Upper lobe of left lung (tissue), 6 donors: Measurements from ENCODE around the gene GET3. TPM values are rescaled to one million over a fixed set of nuclear protein-coding genes. Genes with fewer than 3 reads are reported as not detected.

Experiments
- ATAC-seq, 2 donors: fragments of 200-7000 bp; cut with Tn5 transposase; one replicate each; pipeline ENCODE4 v1.9.1; 2022; ENCODE audit warnings: mild to moderate bottlenecking in 2 of 2, moderate library complexity in 2 of 2; ENCODE audit not compliant: low FRiP score in 2 of 2
- DNase-seq, 2 donors: peaks; one replicate each; pipeline ENCODE4 v3.0.0-alpha.2; 2019 to 2020
- H3K27ac ChIP-seq, 4 donors: fragments of 200-600 bp; sonication (generic); one replicate each; pipeline ENCODE4 v1.5.1; 2016 to 2019
- H3K27me3 ChIP-seq, 4 donors: fragments of 200-600 bp; sonication (generic); one replicate each; pipeline ENCODE4 v1.5.1; 2017 to 2019
- H3K36me3 ChIP-seq, 4 donors: fragments of 200-600 bp; sonication (generic); one replicate each; pipeline ENCODE4 v1.5.1; 2016 to 2019
- H3K4me1 ChIP-seq, 4 donors: fragments of 200-600 bp; sonication (generic); one replicate each; pipeline ENCODE4 v1.5.1; 2018 to 2019
- H3K4me3 ChIP-seq, 4 donors: fragments of 200-600 bp; sonication (generic); one replicate each; pipeline ENCODE4 v1.5.1; 2017 to 2019; ENCODE audit warnings: mild to moderate bottlenecking in 2 of 4, moderate library complexity in 1 of 4
- H3K9me3 ChIP-seq, 4 donors: fragments of 200-600 bp; sonication (generic); one replicate each; pipeline ENCODE4 v1.5.1; 2018 to 2019
- EP300 ChIP-seq, 4 donors: sonication (generic); formaldehyde crosslinking; IDR thresholded peaks; one replicate each; pipeline ENCODE4 v1.5.1; 2017; ENCODE audit warnings: antibody characterized with exemption in 4 of 4, control low read depth in 2 of 4
- POLR2A ChIP-seq, 4 donors: fragments of 450-650 bp; IDR thresholded peaks; one replicate each; pipeline ENCODE4 v1.5.1; 2016 to 2017; ENCODE audit warnings: antibody characterized with exemption in 4 of 4, mild to moderate bottlenecking in 2 of 4
- POLR2AphosphoS5 ChIP-seq, 2 donors: sonication (generic); formaldehyde crosslinking; IDR thresholded peaks; one replicate each; pipeline ENCODE4 v1.5.1; 2017; ENCODE audit warnings: antibody characterized with exemption in 2 of 2
- WGBS, 2 donors: methylation state at CpG; one replicate each; pipeline ENCODE4 v1.1.5; 2017 to 2018; 5-methylcytosine and 5-hydroxymethylcytosine counted together
- total RNA-seq, 6 donors: library from RNA; depleted of rRNA in 4 of 6; stranded (reverse); fragments of >200 nt in 4 of 6; gene quantifications; one replicate each; pipeline versions ENCODE4 v1.1.0 to v1.2.1, GENCODE V29; 2016 to 2021
- TF ChIP-seq, protein P1 (sequence below), 6 experiments: fragments of 450-650 bp in 4 of 6; fragments of 200-600 bp in 2 of 6; sonication (generic) in 2 of 6; IDR thresholded peaks; one replicate each; pipeline ENCODE4 v1.5.1; 2016 to 2019; ENCODE audit warnings: antibody characterized with exemption in 6 of 6
- donor health status: DM: no; HTN: no; CAD: no; lungs with moderate emphysema.
- donor health status: DM: no; HTN: yes; CAD: no; lungs with severe emphysema.

GET3 gene
- total RNA-seq, 6 donors from 2014 or later, result 14.7 to 71.7 (median 49.8) TPM

DNA sequence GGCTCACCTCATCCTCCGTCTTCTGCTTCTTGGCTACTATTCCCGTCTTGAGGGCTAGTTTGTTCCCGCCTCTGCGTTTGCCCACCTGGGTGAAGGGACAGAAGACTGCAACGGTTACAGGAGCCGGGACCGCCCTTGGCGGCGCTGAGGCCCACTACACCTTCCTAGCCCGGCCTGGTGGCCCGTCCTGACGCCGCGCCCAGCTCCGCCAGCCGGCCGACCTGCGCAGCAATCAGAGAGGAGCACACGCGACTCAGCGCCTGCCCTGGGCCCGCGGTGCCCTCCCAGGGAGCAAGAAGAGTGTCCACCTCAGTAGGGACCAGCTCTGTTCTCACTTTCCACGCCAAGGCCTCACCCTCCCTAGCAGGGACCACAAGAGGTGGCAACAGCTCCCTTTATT is 6.0 kb upstream of the GET3 start:
- no peak for ATAC-seq
- Histone ChIP-seq H3K27ac (no peak overlapping the region), H3K4me3 (no peak overlapping the region), H3K27me3 (no peaks in the 10 kb centered on the region), H3K4me1 (peaks cover 22 to 45% (median 27%) of the 10 kb centered on the region in 4 donors), H3K9me3 (no peaks in the 10 kb centered on the region), H3K36me3 (peaks cover 9 to 42% (median 39%) of the 10 kb centered on the region in 4 donors)
- 91 to 95% methylated on average over 18 to 24 of the region's 24 CpGs for WGBS, 2 donors
- TF ChIP-seq EP300 (IDR thresholded peaks at IDR 0.05), result no peak
- TF ChIP-seq POLR2A (IDR thresholded peaks at IDR 0.05), result no peak
- TF ChIP-seq, protein P1, sequence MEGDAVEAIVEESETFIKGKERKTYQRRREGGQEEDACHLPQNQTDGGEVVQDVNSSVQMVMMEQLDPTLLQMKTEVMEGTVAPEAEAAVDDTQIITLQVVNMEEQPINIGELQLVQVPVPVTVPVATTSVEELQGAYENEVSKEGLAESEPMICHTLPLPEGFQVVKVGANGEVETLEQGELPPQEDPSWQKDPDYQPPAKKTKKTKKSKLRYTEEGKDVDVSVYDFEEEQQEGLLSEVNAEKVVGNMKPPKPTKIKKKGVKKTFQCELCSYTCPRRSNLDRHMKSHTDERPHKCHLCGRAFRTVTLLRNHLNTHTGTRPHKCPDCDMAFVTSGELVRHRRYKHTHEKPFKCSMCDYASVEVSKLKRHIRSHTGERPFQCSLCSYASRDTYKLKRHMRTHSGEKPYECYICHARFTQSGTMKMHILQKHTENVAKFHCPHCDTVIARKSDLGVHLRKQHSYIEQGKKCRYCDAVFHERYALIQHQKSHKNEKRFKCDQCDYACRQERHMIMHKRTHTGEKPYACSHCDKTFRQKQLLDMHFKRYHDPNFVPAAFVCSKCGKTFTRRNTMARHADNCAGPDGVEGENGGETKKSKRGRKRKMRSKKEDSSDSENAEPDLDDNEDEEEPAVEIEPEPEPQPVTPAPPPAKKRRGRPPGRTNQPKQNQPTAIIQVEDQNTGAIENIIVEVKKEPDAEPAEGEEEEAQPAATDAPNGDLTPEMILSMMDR (IDR thresholded peaks at IDR 0.05), result no peak
- no peak for TF ChIP-seq POLR2AphosphoS5 (IDR thresholded peaks at IDR 0.05)
- DNase-seq, result peak in 1 of 2 donors; percentile 80

DNA sequence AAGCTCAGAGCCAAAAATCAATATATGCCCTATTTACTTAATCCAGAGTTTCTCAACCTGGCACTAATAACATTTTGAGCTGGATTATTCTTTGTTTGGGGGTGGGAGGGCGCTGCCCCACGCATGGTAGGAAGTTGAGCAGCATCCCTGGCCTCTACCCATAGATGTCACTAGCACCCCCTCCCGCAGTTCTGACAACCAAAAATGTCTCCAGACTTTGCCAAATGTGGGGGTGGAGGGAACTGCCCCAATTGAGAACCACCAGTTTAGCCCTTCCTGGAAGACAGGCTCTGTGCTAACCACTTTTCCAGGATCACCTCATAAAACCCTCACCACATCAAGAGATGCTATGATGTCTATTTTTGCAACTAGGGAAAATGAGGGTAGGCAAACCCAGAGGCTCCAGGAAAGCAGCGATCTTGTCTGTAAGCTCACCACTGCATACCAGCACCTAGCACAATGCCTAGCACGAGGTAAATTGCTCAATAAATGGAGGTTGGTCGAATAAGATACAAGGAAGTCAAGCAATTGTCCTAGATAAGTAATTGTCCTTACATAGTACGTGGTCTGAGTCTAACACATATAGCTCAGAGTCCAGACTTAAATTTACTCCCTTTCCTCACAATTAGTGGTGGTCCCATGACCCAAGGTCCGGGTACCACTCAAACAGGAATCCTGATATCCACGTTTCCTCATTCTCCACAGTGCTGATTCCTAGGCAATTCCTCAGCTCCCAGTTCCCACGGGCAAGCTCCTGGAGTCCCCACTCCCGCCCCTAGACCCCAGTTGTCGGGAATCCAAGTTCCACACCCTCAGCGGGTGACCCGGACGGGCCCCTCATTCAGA is 3.7 kb upstream of the GET3 start:
- peak in 1 of 2 donors; percentile 12 for TF ChIP-seq POLR2AphosphoS5 (IDR thresholded peaks at IDR 0.05)
- TF ChIP-seq EP300 (IDR thresholded peaks at IDR 0.05), result no peak
- TF ChIP-seq POLR2A (IDR thresholded peaks at IDR 0.05), result no peak
- TF ChIP-seq, protein P1 (IDR thresholded peaks at IDR 0.05), result no peak
- 1 to 2% methylated on average over 13 to 15 of the region's 15 CpGs for WGBS, 2 donors
- no peak for ATAC-seq

DNA sequence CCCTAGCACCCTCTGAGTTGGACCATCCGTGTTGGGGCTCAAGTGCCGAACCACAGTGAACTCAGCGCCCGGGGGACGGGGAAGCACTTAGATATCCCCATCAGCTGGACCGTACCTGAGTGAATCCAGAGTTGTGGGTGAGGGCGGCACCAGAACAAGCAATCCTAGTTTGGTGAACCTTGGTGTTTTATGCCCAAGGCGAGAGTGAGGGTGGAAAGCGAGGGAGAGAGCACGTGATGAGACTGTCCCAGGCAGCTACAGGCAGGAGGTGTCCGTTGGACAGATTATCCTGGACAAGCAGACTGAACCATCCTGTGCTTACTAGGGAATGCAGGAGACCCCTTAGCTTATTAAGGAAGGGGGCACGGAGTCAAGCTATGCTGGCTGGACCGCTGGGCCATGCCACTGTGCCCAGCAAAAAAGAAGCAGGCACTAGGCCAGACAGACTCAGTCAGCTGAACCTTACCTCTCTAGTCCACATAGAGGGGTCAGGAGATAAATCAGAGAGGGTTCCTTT is 596 bp downstream of the GET3 start:
- no peak for TF ChIP-seq POLR2A (IDR thresholded peaks at IDR 0.05)
- TF ChIP-seq, protein P1 (IDR thresholded peaks at IDR 0.05), result no peak
- no peak for TF ChIP-seq EP300 (IDR thresholded peaks at IDR 0.05)
- TF ChIP-seq POLR2AphosphoS5 (IDR thresholded peaks at IDR 0.05), result no peak
- DNase-seq, result no peak
- ATAC-seq, result no peak
- peak overlapping the region; percentile 84 to 92 (median 90) for H3K27ac ChIP-seq
- 17 to 21% methylated on average over 8 to 13 of the region's 13 CpGs for WGBS, 2 donors
- no peaks in the 10 kb centered on the region for H3K27me3 ChIP-seq
- H3K4me3 ChIP-seq, result peak overlapping the region; percentile 80 to 99 (median 94)
- peaks cover 24 to 37% (median 32%) of the 10 kb centered on the region in 4 donors for H3K4me1 ChIP-seq
- no peaks in the 10 kb centered on the region for H3K9me3 ChIP-seq
- peaks cover 0 to 41% (median 34%) of the 10 kb centered on the region in 4 donors for H3K36me3 ChIP-seq

More for the DNA sequence above, 3.7 kb upstream of the GET3 start:
- no peaks in the 10 kb centered on the region for H3K9me3 ChIP-seq
- H3K4me3 ChIP-seq, result peak overlapping the region; percentile 88 to 99 (median 94)
- no peak for DNase-seq
- no peaks in the 10 kb centered on the region for H3K27me3 ChIP-seq
- H3K4me1 ChIP-seq, result peaks cover 33 to 60% (median 41%) of the 10 kb centered on the region in 4 donors
- H3K27ac ChIP-seq, result peak overlapping the region; percentile 95 to 99 (median 97)
- peaks cover 9 to 34% (median 30%) of the 10 kb centered on the region in 4 donors for H3K36me3 ChIP-seq

DNA sequence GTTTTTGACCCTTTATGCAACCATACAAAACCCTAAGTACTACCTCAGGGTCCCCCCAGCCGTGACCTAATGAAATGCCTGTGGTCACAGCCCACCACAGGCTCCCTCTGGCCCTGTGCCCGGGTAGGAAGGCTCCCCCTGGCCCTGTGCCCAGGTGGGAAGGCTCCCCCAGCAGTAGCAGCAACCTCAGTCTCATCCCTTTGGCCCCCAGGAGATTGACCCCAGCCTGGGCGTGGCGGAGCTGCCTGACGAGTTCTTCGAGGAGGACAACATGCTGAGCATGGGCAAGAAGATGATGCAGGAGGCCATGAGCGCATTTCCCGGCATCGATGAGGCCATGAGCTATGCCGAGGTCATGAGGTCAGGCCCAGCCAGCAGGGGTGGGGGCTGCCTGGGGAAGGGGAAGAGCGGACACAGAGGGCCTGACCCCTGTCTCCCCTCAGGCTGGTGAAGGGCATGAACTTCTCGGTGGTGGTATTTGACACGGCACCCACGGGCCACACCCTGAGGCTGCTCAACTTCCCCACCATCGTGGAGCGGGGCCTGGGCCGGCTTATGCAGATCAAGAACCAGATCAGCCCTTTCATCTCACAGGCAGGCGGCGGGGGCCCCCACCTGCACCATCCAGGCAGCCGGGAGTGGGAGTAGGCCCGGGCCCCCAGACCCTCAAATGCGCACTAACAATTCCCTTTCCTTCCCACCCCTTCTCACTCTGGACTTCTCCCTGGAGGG is 8.0 kb downstream of the GET3 start:
- no peaks in the 10 kb centered on the region for H3K27me3 ChIP-seq
- ATAC-seq, result no peak
- H3K4me1 ChIP-seq, result peaks cover 0 to 10% (median 6%) of the 10 kb centered on the region in 4 donors
- H3K9me3 ChIP-seq, result peaks cover 0 to 9% (median 3%) of the 10 kb centered on the region in 4 donors
- no peak for TF ChIP-seq EP300 (IDR thresholded peaks at IDR 0.05)
- TF ChIP-seq POLR2AphosphoS5 (IDR thresholded peaks at IDR 0.05), result no peak
- no peak for TF ChIP-seq POLR2A (IDR thresholded peaks at IDR 0.05)
- TF ChIP-seq, protein P1 (IDR thresholded peaks at IDR 0.05), result no peak
- WGBS, 2 donors, result 85 to 90% methylated on average over 13 to 22 of the region's 22 CpGs
- H3K36me3 ChIP-seq, result peaks cover 18 to 70% (median 58%) of the 10 kb centered on the region in 4 donors
- DNase-seq, result peak in 1 of 2 donors; percentile 63
- H3K4me3 ChIP-seq, result no peak overlapping the region
- H3K27ac ChIP-seq, result no peak overlapping the region
